T-helper 17 cell (primary cell): ENCODE data around the gene ARMC2. TPM values are rescaled to one million over a fixed set of nuclear protein-coding genes. Genes with fewer than 3 reads are reported as not detected.

ENCODE experiments used
- ATAC-seq: fragments of 150-1000 bp; cut with Tn5 transposase; 2 replicates; pipeline ENCODE4 v1.10.0; 2021; ENCODE audit warnings: mild to moderate bottlenecking, moderate library complexity
- DNase-seq, 3 donors: peaks; one replicate each; pipeline versions ENCODE4 v3.0.0 to v3.0.0-alpha.2; 2020 to 2021
- H3K9me3 ChIP-seq: one replicate; pipeline ENCODE4 v1.7.0; 2013; ENCODE audit warnings: low read length, mild to moderate bottlenecking; ENCODE audit not compliant: control insufficient read depth, poor library complexity, severe bottlenecking
- H3K27ac Mint-ChIP-seq: one replicate; pipeline ENCODE4 v1.8.0; 2022; ENCODE audit warnings: mild to moderate bottlenecking, moderate library complexity, mixed read lengths
- H3K27me3 Mint-ChIP-seq: one replicate; pipeline ENCODE4 v1.8.0; 2022; ENCODE audit warnings: mixed read lengths
- H3K36me3 Mint-ChIP-seq: one replicate; pipeline ENCODE4 v1.8.0; 2022; ENCODE audit warnings: low read depth, mixed read lengths
- H3K4me1 Mint-ChIP-seq: one replicate; pipeline ENCODE4 v1.8.0; 2022; ENCODE audit warnings: mild to moderate bottlenecking, mixed read lengths
- H3K4me3 Mint-ChIP-seq: one replicate; pipeline ENCODE4 v1.8.0; 2022; ENCODE audit warnings: mild to moderate bottlenecking, moderate library complexity, mixed read lengths
- total RNA-seq, 4 donors: library from RNA in 2 of 4; stranded (reverse) in 2 of 4; gene quantifications; one replicate each; pipeline ENCODE4 v1.2.3 and lab custom pipeline; 2022 to 2026

The ARMC2 gene
- total RNA-seq, 2 donors from 2014 or later: 6.9 to 8.7 TPM

DNA sequence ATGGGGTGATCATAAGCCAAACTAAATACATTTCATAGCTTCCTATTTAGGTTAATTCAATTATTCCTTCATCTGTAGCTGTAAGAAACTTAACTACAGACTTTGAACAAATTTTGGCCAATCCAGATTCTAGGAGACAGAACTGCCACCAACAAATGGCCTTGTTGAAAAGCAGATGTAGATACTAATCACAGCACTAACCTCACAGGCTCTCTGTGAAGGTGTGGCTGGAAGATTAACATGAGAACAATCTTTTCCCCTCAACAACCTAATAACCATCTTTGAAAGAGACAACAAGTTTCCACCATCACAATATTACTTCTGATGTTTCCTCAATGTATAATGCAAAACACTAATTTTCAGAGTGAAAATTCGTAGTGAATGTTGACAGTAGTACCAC, 158.6 kb downstream of the ARMC2 start:
- DNase-seq (no peak), ATAC-seq (no peak)
- peaks cover 45% of the 10 kb centered on the region for H3K4me1 Mint-ChIP-seq
- H3K9me3 ChIP-seq: no peaks in the 10 kb centered on the region
- no peaks in the 10 kb centered on the region for H3K27me3 Mint-ChIP-seq
- H3K36me3 Mint-ChIP-seq: no peaks in the 10 kb centered on the region
- H3K27ac Mint-ChIP-seq: peak overlapping the region; percentile 87
- H3K4me3 Mint-ChIP-seq: peak overlapping the region; percentile 93

DNA sequence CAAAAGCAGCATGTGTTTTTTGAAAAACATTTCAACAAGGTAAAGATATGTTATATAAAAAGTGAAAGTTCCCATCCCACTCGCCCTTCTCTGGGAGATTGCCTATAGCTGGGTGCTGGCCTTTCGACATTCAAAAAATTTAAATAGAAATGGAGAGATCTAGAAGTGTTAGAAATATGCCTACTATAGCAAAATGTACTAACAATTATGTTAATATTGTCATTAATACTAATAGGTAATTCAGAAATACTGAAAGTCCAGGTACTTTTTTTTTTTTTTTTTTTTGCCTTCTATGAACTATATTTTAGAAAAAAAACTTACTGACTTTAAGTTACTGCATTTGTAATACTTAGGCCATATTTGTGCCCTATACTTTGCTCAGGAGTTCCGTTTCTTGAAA, 159.3 kb downstream of the ARMC2 start:
- Mint-ChIP-seq H3K36me3 (peaks cover 1% of the 10 kb centered on the region), H3K27ac (peak overlapping the region; percentile 87), H3K27me3 (no peaks in the 10 kb centered on the region), H3K4me1 (peaks cover 42% of the 10 kb centered on the region), H3K4me3 (peak overlapping the region; percentile 93)
- ATAC-seq: no peak
- DNase-seq: no peak
- H3K9me3 ChIP-seq: no peaks in the 10 kb centered on the region

DNA sequence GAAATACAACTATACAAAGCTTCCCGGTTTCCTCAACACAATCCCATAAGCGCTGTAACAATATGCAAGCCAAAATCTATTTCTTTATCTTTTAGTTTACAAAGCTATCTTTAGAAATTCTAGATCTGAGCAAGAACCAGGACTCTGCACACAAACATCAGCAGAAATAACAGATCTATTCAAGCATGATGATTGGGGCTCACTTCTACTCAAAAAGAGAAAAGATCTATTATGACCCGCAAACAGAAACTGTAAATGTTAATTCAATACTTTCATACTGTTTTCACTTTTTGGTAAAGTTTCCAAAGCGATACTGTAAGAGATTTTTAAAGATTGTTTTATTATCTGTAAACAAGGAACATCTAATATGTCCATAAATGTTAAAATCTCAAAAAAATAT, 159.8 kb downstream of the ARMC2 start:
- DNase-seq (no peak), ATAC-seq (no peak)
- peaks cover 2% of the 10 kb centered on the region for H3K36me3 Mint-ChIP-seq
- peaks cover 44% of the 10 kb centered on the region for H3K4me1 Mint-ChIP-seq
- H3K4me3 Mint-ChIP-seq: peak overlapping the region; percentile 93
- no peaks in the 10 kb centered on the region for H3K27me3 Mint-ChIP-seq
- H3K9me3 ChIP-seq: no peaks in the 10 kb centered on the region
- peak overlapping the region; percentile 87 for H3K27ac Mint-ChIP-seq

- no peaks in the 10 kb centered on the region for H3K9me3 ChIP-seq
- H3K36me3 Mint-ChIP-seq: peaks cover 2% of the 10 kb centered on the region
- peaks cover 47% of the 10 kb centered on the region for H3K4me1 Mint-ChIP-seq
- H3K4me3 Mint-ChIP-seq: peak overlapping the region; percentile 93
- peak; percentile 3 for ATAC-seq
- H3K27ac Mint-ChIP-seq: peak overlapping the region; percentile 87
- H3K27me3 Mint-ChIP-seq: no peaks in the 10 kb centered on the region
- no peak for DNase-seq
Observed at GRCh38 chr6:109008537-109009235, 160.5 kb downstream of the ARMC2 start.

GRCh38 chr6:109009236-109009961, 161.2 kb downstream of the ARMC2 start:
- H3K9me3 ChIP-seq: no peaks in the 10 kb centered on the region
- ATAC-seq (peak; percentile 93), DNase-seq (peak; percentile 93 to 95 (median 93))
- Mint-ChIP-seq H3K27me3 (no peaks in the 10 kb centered on the region), H3K4me3 (peak overlapping the region; percentile 94), H3K4me1 (peaks cover 47% of the 10 kb centered on the region), H3K27ac (peak overlapping the region; percentile 99), H3K36me3 (peaks cover 2% of the 10 kb centered on the region)

DNA sequence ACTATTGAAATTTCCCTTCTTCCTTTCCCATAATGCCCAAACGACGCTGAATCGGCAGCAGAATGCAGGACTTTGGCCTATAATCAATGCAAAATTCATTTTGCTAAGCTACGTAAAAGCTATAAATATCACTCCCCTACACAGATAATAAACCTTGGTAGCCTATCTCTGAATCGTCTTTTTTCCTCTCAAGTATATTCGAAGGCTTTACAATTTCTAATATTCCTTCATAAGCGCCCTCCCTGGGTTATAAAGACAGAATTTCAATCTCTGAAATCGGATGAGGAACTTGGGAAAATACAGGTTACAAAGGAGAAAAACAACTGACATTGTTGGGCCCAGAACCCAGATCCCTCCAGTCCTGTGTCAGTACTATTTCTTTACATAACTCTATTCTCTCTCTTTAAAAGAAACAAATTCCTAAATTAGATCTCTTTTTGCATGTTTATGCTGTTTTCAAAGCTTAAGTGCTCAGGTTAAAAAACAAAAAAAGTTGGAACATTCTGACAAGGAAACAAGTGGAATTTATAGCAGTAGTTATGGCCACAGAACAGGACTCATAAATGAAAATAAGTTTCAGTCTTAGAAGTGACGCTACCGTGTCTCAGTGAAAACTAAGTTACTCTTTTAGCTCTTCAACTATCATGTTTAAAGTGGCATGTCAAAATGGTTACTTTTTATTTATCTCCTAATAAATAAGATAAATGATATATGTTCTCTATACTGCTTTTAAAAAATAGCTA, 161.9 kb downstream of the ARMC2 start:
- Mint-ChIP-seq H3K27me3 (no peaks in the 10 kb centered on the region), H3K4me1 (peaks cover 46% of the 10 kb centered on the region), H3K27ac (peak overlapping the region; percentile 99), H3K4me3 (peak overlapping the region; percentile 94), H3K36me3 (peaks cover 2% of the 10 kb centered on the region)
- DNase-seq (no peak), ATAC-seq (no peak)
- no peaks in the 10 kb centered on the region for H3K9me3 ChIP-seq

DNA sequence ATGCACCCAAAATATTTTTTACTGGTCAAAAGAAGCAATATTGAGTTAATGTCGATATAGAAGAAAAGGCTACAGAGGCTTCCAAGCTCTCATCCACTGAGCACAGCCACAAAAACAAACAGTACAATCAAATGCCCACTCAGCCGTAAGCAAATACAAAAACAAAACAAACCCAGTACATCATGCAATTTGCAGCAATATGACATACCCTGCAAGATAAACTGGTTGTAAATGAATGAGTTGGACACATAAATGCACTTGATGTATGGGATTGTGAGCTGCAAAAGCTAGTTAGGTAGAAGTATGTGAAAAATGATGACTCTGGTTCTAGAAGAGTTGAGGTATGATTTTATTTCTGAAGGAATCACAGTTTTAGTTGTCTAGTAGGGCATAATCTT, 162.5 kb downstream of the ARMC2 start:
- Mint-ChIP-seq H3K4me3 (peak overlapping the region; percentile 74), H3K27me3 (no peaks in the 10 kb centered on the region), H3K36me3 (peaks cover 4% of the 10 kb centered on the region), H3K27ac (peak overlapping the region; percentile 99), H3K4me1 (peaks cover 51% of the 10 kb centered on the region)
- ATAC-seq (no peak), DNase-seq (no peak)
- H3K9me3 ChIP-seq: no peaks in the 10 kb centered on the region

DNA sequence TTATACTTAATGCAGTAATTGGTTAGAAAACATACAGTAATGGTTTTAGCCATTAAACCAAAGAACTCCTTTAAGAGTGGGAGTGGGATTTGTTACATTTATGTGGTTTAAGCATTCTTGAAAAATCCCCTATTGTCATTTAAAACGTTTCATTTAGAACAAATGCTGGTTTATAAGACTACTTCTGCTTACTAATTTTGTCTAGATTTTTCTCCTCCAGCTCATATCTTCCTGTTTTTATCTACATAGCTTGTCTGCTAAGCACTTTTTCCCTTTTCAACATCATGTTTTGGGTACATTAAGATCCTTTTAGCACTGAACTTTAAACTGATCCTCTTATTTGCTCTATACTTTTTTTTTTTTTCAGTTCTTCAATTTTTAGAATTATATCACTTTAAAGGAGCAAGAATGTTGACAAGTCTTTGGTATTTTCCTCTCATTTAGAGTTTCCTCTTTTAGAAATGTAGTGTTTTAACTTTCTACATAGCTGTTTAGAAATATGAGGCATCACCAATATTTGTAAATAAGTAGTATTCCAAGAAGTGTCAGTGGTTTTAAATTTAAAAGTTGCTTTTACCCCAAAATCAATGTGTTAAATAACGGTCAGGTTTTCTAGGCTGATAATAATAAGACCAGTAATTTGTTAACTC, 165.6 kb downstream of the ARMC2 start:
- Mint-ChIP-seq H3K4me3 (no peak overlapping the region), H3K36me3 (peaks cover 4% of the 10 kb centered on the region), H3K27me3 (no peaks in the 10 kb centered on the region), H3K27ac (peak overlapping the region; percentile 88), H3K4me1 (peaks cover 47% of the 10 kb centered on the region)
- H3K9me3 ChIP-seq: no peaks in the 10 kb centered on the region
- ATAC-seq: no peak
- no peak for DNase-seq

- DNase-seq (no peak), ATAC-seq (no peak)
- Mint-ChIP-seq H3K27ac (peak overlapping the region; percentile 88), H3K4me3 (peak overlapping the region; percentile 43), H3K27me3 (no peaks in the 10 kb centered on the region), H3K36me3 (peaks cover 4% of the 10 kb centered on the region), H3K4me1 (peaks cover 52% of the 10 kb centered on the region)
- H3K9me3 ChIP-seq: no peaks in the 10 kb centered on the region
Observed at GRCh38 chr6:109014606-109015005, 166.4 kb downstream of the ARMC2 start.

GRCh38 chr6:109015176-109015575, 167.0 kb downstream of the ARMC2 start:
- ATAC-seq (no peak), DNase-seq (no peak)
- H3K4me3 Mint-ChIP-seq: peak overlapping the region; percentile 76
- peaks cover 50% of the 10 kb centered on the region for H3K4me1 Mint-ChIP-seq
- no peaks in the 10 kb centered on the region for H3K27me3 Mint-ChIP-seq
- H3K27ac Mint-ChIP-seq: peak overlapping the region; percentile 88
- no peaks in the 10 kb centered on the region for H3K9me3 ChIP-seq
- H3K36me3 Mint-ChIP-seq: peaks cover 4% of the 10 kb centered on the region

GRCh38 chr6:109019911-109020310, 171.7 kb downstream of the ARMC2 start:
- H3K4me1 Mint-ChIP-seq: peaks cover 40% of the 10 kb centered on the region
- H3K36me3 Mint-ChIP-seq: peaks cover 2% of the 10 kb centered on the region
- H3K27ac Mint-ChIP-seq: peak overlapping the region; percentile 97
- no peaks in the 10 kb centered on the region for H3K9me3 ChIP-seq
- no peaks in the 10 kb centered on the region for H3K27me3 Mint-ChIP-seq
- DNase-seq: no peak
- peak; percentile 97 for ATAC-seq
- H3K4me3 Mint-ChIP-seq: no peak overlapping the region

- Mint-ChIP-seq H3K27ac (peak overlapping the region; percentile 97), H3K27me3 (no peaks in the 10 kb centered on the region)
Observed at GRCh38 chr6:109021870-109022269, 173.6 kb downstream of the ARMC2 start.

More at GRCh38 chr6:109021870-109022269, 173.6 kb downstream of the ARMC2 start:
- H3K9me3 ChIP-seq: no peaks in the 10 kb centered on the region
- Mint-ChIP-seq H3K4me1 (peaks cover 38% of the 10 kb centered on the region), H3K36me3 (no peaks in the 10 kb centered on the region), H3K4me3 (no peak overlapping the region)
- DNase-seq (no peak), ATAC-seq (no peak)
